Heart right ventricle (tissue), 16 donors: ENCODE results near the gene ELN. TPM values are rescaled to one million over a fixed set of nuclear protein-coding genes. Genes with fewer than 3 reads are reported as not detected.

Source experiments
- ATAC-seq, 8 donors: fragments of 200-7000 bp; cut with Tn5 transposase; one replicate each; pipeline ENCODE4 v1.9.1; 2020; ENCODE audit warnings: mild to moderate bottlenecking in 8 of 8, moderate library complexity in 8 of 8, moderate number of reproducible peaks in 1 of 8
- DNase-seq, 2 donors: peaks; one replicate each; pipeline ENCODE4 v3.0.0-alpha.2; 2020
- H3K27ac ChIP-seq, 10 donors: fragments of 200-600 bp; sonication (generic) in 2 of 10; one replicate each; pipeline versions ENCODE4 v1.5.0 to v1.8.0; 2020 to 2022; ENCODE audit warnings: mild to moderate bottlenecking in 3 of 10
- H3K27me3 ChIP-seq, 7 donors: fragments of 200-600 bp; one replicate each; pipeline ENCODE4 v1.8.0; 2021 to 2022; ENCODE audit warnings: mild to moderate bottlenecking in 2 of 7
- H3K36me3 ChIP-seq, 9 donors: fragments of 200-600 bp; sonication (generic) in 1 of 9; one replicate each; pipeline versions ENCODE4 v1.5.0 to v1.8.0; 2020 to 2022; ENCODE audit warnings: mild to moderate bottlenecking in 2 of 9
- H3K4me1 ChIP-seq, 9 donors: fragments of 200-600 bp; sonication (generic) in 1 of 9; one replicate each; pipeline versions ENCODE4 v1.5.0 to v1.8.0; 2020 to 2022; ENCODE audit warnings: mild to moderate bottlenecking in 4 of 9
- H3K4me3 ChIP-seq, 10 donors: fragments of 200-600 bp; sonication (generic) in 2 of 10; one replicate each; pipeline versions ENCODE4 v1.5.0 to v1.8.0; 2020 to 2022; ENCODE audit warnings: mild to moderate bottlenecking in 7 of 10, moderate library complexity in 2 of 10
- H3K9me3 ChIP-seq, 11 donors: fragments of 200-600 bp in 10 of 11; sonication (generic) in 2 of 11; one replicate each; pipeline versions ENCODE4 v1.5.0 to v1.8.0; 2013 to 2022; ENCODE audit warnings: mild to moderate bottlenecking in 2 of 11, control low read depth in 1 of 11, moderate library complexity in 1 of 11
- CTCF ChIP-seq, 9 donors: fragments of 200-600 bp; sonication (generic) in 2 of 9; IDR thresholded peaks; one replicate each; pipeline versions ENCODE4 v1.5.0 to v1.8.0; 2021 to 2022; ENCODE audit warnings: antibody characterized with exemption in 9 of 9, mild to moderate bottlenecking in 5 of 9, moderate library complexity in 1 of 9
- WGBS, 2 donors: extraction: QIAGEN DNeasy Blood & Tissue Kit; methylation state at CpG; one replicate each; pipeline ENCODE4 v1.1.7; 2013; ENCODE audit warnings: inconsistent platforms in 1 of 2; 5-methylcytosine and 5-hydroxymethylcytosine counted together
- intact Hi-C, 10 donors: fragments of 100-400 bp; cut with DNase I; formaldehyde crosslinking; loops; one replicate each; pipeline versions ENCODE4 v1.11.1 to v1.14.2; 2022
- polyA plus RNA-seq, 2 donors: library from polyadenylated mRNA; stranded (reverse); fragments of 200-250 nt; gene quantifications; one replicate each; pipeline ENCODE4 v1.2.3, GENCODE V29; 2013
- total RNA-seq, 10 donors: library from RNA; stranded (reverse); fragmentation: NEBNext Ultra II Directional in 3 of 10; extraction: Animal tissue kit (Norgen Biotek cat#: 25700) in 3 of 10; gene quantifications; one replicate each; pipeline versions ENCODE4 v1.2.1 to v1.2.4, GENCODE V29; 2021 to 2023
- donor health status: Arrhythmogenic right ventricular cardiomyopathy.
- donor health status: ischemic (EF 13 %, LVEDD 7.1; RV severe dilation, severe dysfunction).
- donor health status: healthy with polysubstance abuse.
- donor health status: DM: no; HTN: yes; CAD: no.
- donor health status: DM: no; HTN: no; CAD: no.
- donor health status: ischemic (EF 25% LVEDD 6.9; RV normal size, moderate dysfunction).
- donor health status: ischemic (EF 25% LVEDD 5.7; RV mildly dilated, moderate dysfunction).
- donor health status: healthy.
- donor health status: DM: yes; HTN: yes; CAD: no.
- donor health status: Ischemic cardiomyopathy.
- donor health status: ischemic (EF 35%, LVEDD 5.7; RV mildly dilated, moderate dysfunction).
- donor health status: nonischemic (EF 11% LVEDD 7.7; RV severe dilation, severe dysfunction).
- donor health status: DM: yes; HTN: yes; CAD: no.
- donor health status: PGD.
- donor health status: ischemic (EF 29% LVEDD 5.4; RV normal size, mild dysfunction).
- donor health status: nonischemic (EF 23%, LVEDD 6.1; RV moderate dilation, normal function).

Gene ELN
- total and polyA plus RNA-seq, 12 donors = 14.2 to 99.8 (median 31.8) TPM

- peaks cover 0 to 20% (median 12%) of the 10 kb centered on the region in 11 donors for H3K9me3 ChIP-seq
- no peak overlapping the region for H3K27ac ChIP-seq
- H3K36me3 ChIP-seq = no peaks in the 10 kb centered on the region
- no peak for DNase-seq
- peaks cover 0 to 22% (median 5%) of the 10 kb centered on the region in 9 donors for H3K4me1 ChIP-seq
- H3K27me3 ChIP-seq = peaks cover 0 to 7% (median 0%) of the 10 kb centered on the region in 7 donors
- ATAC-seq = no peak
- no peak overlapping the region for H3K4me3 ChIP-seq
- intact Hi-C loops = no loop called here
- no peak for TF ChIP-seq CTCF (IDR thresholded peaks at IDR 0.05)
- WGBS, 2 donors = 68 to 82% methylated on average over 3 of the region's 3 CpGs
Measured at GRCh38 chr7:73995821-73996511, 32.0 kb upstream of the ELN start.

- no peak for TF ChIP-seq CTCF (IDR thresholded peaks at IDR 0.05)
- peaks cover 0 to 7% (median 0%) of the 10 kb centered on the region in 7 donors for H3K27me3 ChIP-seq
- no peak overlapping the region for H3K4me3 ChIP-seq
- intact Hi-C loops = no loop called here
- peaks cover 0 to 20% (median 12%) of the 10 kb centered on the region in 11 donors for H3K9me3 ChIP-seq
- no peaks in the 10 kb centered on the region for H3K36me3 ChIP-seq
- H3K27ac ChIP-seq = no peak overlapping the region
- WGBS, 2 donors = 37 to 46% methylated on average over 7 of the region's 7 CpGs
- ATAC-seq (no peak), DNase-seq (no peak)
- peaks cover 0 to 22% (median 4%) of the 10 kb centered on the region in 9 donors for H3K4me1 ChIP-seq
Measured at GRCh38 chr7:73997056-73997455, 30.9 kb upstream of the ELN start.

DNA sequence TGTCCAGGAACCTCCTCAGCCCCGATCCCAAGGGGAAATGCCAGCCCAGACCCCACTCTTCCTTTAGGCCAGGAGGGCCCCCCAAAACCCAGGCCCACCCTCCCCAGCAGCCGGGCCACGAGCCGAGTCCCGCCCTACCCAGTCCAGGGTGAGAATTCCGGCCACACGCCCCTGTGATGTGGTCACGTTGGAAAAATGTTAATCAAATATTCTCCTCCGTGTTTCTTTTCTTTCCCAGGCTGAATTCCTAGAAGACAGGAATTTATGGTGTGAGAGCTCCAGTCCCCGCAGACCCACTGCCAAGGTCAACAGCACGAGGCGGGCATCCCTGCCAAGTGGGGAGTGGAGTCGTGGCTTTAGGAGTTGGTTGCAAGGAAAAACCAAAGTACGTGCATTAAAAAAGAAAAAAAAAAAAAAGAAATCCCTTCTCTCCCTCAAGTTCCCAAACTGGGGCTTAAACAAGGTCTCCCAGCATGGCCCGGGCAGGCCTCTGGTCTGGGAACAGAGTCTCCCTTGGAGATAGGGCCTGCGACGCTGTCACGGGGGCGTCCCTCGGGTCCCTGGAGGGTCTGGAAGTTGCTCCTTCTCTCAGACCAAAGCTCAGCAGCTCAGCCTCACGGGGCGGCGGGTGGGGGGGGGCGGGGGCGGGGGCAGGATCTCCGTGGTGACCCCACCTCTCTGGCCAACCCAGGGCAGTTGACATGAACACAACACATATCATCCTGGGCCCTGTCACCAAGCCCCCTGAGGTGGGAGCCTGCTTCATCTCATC is 28.1 kb upstream of the ELN start:
- no peaks in the 10 kb centered on the region for H3K36me3 ChIP-seq
- H3K4me3 ChIP-seq = no peak overlapping the region
- TF ChIP-seq CTCF (IDR thresholded peaks at IDR 0.05) = no peak
- 54 to 59% methylated on average over 25 to 26 of the region's 26 CpGs for WGBS, 2 donors
- intact Hi-C loops = no loop called here
- ATAC-seq (peak in 6 of 8 donors; percentile 20 to 53 (median 47)), DNase-seq (no peak)
- H3K27me3 ChIP-seq = peaks cover 0 to 7% (median 0%) of the 10 kb centered on the region in 7 donors
- H3K4me1 ChIP-seq = peaks cover 0 to 28% (median 9%) of the 10 kb centered on the region in 9 donors
- peaks cover 0 to 10% (median 5%) of the 10 kb centered on the region in 11 donors for H3K9me3 ChIP-seq
- H3K27ac ChIP-seq = peak overlapping the region in 1 of 10 donors; percentile 41

- intact Hi-C loops = no loop called here
- DNase-seq = no peak
- peaks cover 0 to 28% (median 9%) of the 10 kb centered on the region in 9 donors for H3K4me1 ChIP-seq
- ATAC-seq = no peak
- no peaks in the 10 kb centered on the region for H3K36me3 ChIP-seq
- TF ChIP-seq CTCF (IDR thresholded peaks at IDR 0.05) = no peak
- peak overlapping the region in 2 of 10 donors; percentile 4 to 31 for H3K27ac ChIP-seq
- peaks cover 0 to 7% (median 0%) of the 10 kb centered on the region in 7 donors for H3K27me3 ChIP-seq
- H3K9me3 ChIP-seq = peaks cover 0 to 3% (median 0%) of the 10 kb centered on the region in 11 donors
- 93 to 95% methylated on average over 17 of the region's 17 CpGs for WGBS, 2 donors
- H3K4me3 ChIP-seq = no peak overlapping the region
Measured at GRCh38 chr7:74000489-74001149, 27.4 kb upstream of the ELN start.
